ENCODE data around the gene CYB561. TPM values are rescaled to one million over a fixed set of nuclear protein-coding genes. Genes with fewer than 3 reads are reported as not detected.

Gene CYB561
- total RNA-seq, 1 experiment from 2014 or later: 26.6 TPM

DNA sequence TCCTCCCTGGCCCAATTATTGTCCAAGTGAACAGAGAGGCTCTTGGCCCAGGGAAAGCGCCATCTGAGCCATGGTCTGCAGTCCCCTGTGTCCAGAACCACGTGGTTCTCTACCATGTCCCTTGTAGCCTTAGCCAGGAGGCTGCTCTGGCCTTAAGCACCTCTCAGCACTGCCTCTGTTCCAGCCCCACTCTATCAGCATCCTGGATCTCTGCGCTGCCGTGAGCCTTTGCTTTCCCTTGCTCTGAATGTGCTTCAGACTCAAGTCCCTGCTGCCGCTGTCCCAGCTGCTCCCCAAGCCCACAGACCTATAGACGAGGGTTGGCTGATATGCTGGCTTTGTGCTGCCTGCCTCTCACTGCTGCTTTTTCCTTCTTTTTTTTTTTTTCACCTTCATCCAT lies 33.9 kb downstream of the CYB561 start:
- DNase-seq (ENCODE audit: low spot score): no peak

DNA sequence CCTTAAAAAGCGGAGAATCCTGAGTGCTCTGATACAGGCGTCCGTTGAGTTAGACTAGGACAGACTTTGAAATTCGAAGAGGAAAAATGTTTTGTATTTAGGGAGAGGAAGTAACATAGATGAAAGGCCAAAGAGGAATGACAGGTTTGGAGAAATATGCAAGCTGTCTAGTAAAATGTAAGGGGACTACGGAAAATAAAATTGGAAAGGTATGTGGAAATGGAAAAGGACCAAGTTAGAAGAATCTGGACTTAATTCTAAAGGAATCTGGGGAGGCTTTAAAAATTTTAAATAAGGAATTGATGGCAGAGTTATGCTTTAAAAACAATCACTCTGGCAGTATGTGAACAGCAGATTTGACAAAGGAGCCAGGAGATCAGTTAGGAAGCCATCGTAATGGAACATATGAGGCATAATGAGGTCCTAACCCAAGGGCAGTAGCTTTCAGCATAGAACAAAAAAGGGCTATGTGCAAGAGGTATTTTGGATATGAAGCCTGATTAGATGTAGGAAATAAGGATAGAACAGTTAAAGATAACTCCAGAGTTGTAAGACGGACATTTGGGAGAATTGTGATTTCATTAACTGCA lies 38.3 kb downstream of the CYB561 start:
- DNase-seq (ENCODE audit: low spot score): no peak

DNA sequence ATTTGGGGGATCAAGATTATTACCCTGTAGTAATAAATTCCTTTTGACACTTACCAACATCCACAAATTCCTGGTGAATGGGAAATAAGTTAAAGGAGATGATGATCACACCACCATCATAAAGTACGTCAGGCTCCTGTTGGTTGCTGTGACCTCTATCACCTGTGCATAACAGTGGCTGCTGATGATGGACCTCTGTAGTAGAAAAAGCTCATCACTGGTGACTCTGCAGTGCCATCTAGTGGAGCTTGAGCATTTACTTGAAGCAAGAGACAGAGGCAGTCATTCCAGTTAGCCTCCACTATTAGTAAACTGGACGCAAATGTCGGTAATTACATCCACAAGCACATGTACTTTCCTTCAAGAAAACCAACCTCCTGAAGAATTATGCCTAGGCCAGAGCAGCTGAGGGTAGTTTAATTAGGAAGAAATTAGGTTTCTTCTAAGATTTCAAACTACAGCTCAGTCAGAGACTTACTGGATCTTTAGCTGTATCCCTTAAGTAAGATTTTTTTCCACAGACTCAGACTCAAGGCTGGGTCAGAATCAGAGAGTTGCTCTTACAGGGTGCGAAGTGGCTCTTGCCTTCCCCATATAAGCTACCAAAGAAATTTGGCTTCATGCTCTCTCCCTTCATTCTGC lies 39.3 kb downstream of the CYB561 start:
- peak; percentile 91 for DNase-seq (ENCODE audit: low spot score)

DNA sequence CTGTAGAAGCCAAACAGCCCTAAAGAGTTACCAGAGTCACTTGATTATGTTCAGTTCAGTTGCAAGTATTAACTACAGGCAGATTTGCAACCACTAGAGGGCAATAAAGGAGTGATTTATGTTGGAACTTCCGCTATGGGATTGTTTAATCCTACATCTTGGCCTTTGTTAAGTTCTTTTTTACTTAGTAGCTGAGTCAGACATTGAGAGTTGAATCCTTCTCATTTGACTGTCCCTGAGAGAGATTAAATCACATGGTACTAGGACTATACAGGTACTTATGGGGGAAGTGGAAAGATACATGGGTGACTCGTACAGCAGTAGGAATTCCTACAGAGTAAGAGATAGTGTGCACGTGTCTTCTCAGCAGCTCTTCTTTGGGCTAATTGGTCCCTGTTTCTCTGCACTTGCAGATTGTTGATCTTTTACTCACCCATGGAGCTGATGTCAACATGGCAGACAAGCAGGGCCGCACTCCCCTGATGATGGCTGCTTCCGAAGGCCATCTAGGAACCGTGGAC lies 40.3 kb downstream of the CYB561 start:
- DNase-seq (ENCODE audit: low spot score): peak; percentile 93

DNA sequence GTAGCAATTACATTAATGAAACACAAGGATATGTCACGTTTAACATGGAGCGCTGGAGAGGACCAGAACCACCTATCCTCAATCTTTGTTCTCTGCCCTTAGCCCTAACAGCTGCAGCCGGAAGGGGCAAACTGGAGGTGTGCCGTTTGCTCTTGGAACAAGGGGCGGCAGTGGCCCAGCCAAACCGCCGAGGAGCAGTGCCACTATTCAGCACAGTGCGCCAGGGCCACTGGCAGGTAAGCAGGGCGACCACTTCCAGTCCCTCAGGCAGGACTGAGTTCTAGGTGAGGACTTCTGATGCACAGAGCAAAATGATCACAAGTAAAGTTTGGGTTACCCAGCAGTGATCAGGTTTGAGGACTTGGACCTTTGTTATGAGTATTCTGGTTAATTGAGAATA lies 41.1 kb downstream of the CYB561 start:
- no peak for DNase-seq (ENCODE audit: low spot score)

DNA sequence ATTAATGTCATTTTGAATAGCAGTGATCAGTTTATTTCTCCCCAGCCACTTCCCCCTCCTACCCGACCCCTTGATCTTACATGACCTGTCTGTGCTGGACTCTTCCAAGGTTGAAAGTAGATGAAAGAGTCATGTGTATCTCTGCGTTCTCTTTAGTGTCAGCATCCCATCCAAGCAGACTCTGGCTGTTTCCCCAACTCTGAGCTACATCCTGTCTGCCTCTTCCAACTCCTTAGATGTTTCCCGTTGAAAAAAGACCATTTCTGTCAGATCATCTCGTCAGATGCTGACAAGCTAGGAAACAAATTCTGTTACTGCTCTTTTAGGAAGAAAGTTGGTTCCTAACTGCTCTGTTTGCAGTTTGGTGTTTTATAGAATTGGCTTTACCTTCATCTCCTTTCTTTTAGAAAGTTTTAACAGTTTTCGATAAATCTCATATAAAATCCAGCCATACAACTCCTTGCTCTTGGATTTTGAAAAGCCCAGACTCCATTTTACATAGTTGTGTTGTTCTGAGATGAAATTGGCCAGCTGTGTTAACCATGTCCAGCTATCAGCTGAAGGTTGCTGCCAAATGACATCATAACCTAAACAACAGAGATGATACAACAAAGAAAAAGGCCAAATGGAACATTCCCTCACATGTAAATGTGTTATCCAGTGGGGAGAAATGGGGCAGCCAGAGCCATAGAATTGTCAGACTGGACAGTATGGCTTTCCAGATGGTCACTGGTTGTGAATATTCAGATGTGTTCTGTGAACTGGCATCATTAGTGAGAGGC lies 43.5 kb downstream of the CYB561 start:
- no peak for DNase-seq (ENCODE audit: low spot score)

DNA sequence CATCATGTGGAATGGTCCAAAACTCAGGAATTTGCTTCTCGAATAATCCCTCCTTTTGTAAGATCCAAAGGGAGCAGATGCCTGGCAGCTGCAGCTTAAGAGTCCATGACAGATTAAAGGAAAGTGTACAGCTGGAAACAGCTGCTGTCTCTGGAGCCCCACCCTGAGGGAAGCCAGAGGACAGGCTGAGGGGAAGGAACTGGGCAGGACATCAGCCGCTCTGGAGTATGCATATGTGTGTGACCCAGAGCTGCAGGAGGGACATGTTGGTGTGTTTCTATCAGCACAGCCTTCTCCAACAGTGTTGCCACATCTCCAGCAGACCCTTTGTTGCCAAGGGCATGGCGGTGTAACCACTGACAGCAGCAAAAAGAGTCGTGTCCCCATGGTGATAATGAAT lies 46.2 kb downstream of the CYB561 start:
- DNase-seq (ENCODE audit: low spot score): no peak

DNA sequence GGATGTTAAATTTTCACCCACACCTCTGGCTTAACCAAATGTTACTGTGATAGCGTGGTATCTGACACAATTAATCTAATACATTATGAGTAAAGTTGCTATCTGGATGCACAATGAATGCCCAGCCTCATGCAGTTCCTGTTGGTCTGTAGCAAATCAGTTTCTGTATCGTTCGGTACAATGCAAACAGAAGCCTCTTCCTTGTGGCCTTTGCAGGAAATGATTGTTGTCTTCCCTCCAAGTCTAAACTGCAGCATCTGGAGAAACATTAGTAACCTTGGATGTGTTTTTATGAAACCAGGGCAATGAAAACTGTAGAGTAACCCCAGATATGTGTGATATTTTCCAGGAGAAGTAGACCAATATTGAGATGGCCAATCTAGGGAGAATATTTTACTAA lies 46.8 kb downstream of the CYB561 start:
- DNase-seq (ENCODE audit: low spot score): no peak

DNA sequence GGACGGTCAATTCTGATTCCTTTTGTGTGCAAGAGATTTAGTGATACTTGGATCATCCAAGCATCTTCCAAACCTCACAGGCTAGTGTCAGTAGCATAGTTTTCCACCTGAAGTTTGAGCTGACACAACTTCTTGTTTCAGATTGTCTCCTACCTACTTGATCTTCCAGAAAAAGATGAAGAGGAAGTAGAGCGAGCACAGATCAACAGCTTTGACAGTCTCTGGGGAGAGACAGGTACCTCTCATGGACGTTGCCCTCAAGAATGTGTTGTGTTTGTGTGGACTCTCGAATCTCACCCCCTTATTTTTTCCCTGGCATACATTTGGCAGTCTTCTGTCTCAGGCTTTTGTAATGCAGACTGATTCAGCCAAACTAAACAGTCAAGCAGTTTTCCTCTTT lies 47.4 kb downstream of the CYB561 start:
- no peak for DNase-seq (ENCODE audit: low spot score)

DNA sequence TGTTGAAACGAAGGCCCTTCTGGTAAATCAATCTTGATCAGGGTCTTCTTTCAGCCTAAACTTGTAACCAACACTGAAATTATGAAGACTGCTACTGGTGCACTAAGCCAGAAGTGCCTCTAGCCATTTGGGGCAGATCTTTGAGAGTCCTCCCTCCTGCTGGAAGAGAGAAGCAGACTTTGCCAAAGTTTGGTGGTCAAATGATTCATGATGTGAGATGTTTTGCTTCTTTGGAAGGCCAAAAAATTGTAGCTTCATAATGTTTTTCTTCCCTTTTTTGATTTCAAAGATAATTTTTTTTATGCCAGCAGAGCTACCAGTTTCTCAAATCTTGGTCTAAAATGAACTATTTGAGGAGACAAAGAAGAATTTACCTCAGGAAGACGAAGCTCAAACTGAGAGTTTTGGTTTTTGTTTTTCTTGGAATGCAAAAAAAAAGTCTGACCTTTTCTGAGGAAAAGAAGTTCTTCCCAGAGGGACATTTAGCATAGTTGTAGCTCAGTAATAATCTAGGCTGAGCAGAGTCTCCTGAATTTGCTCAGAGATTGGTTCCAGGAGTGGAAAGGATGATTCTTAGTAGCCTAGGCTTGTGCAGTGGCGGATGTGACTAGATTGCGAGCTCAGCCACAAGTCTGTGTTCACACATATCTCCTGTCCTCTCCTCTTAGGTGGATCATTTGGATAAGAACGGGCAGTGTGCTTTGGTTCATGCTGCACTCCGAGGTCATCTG lies 50.9 kb downstream of the CYB561 start:
- no peak for DNase-seq (ENCODE audit: low spot score)

DNA sequence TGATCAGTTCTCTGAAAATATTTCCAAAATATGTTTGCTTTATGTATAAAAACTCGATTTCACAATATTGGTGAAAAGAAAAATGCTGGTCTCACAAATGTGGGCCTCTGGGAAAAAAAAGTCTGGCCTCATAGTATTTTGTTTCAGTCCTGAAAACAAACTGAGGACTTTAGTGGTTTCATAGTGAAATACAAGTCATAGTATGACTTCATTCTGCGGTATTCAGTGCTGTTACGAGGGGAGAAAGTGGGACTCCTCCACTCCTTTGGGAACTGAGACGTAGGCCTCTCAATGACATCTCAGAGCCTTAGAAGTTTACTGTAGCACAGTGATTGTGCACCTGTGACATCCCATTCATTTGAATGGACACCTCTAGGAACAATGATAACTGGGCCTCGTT lies 56.0 kb downstream of the CYB561 start:
- DNase-seq (ENCODE audit: low spot score): no peak

DNA sequence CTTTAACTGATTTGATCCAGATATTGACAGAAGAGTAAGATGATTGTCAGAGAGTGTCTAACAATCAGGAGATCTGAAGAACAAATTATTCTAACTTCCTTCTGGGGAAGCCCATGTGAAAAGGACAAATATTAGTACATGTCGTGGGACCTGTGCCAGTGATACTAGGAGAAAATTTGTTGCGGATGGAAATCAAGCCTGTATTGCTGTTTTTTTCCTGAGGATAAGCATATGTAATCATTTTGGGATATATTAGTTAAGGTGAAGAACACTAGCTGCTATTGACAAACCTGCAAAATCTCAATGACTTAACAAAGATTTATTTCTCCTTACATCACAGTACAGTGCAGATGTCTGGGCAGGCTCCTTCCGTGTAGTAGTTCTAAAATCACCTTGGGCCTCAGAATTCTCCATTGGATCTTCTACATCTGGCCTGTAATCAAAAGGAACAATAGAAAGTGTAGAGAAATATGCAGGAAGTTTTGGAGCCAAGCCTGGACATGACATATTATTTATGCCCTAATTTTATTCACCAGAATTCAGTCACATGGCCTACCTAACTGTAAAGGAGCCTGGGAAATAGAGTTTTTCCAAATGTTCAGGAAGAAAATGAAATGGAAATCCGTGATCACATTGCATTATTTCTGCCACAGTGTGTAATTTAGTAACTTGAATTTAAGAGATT lies 58.3 kb downstream of the CYB561 start:
- no peak for DNase-seq (ENCODE audit: low spot score)

DNA sequence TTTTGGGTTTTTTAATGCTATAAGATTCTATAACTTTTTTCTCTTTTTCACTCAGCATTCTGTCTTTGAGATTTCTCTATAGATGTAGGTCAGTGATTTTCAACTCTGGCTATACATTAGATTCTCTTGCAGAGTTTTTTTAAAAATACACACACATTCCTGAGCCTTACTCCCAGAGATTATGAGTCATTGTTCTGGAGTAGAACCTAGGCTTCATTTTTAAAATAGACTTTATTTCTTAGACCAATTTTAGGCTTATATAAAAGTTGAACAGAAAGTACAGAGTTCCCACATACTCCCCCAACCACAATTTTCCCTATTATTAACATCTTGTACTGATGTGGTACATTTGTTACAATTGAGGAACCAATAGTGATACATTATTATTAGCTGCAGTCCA lies 63.3 kb downstream of the CYB561 start:
- no peak for DNase-seq (ENCODE audit: low spot score)

Other genes starting within 250 kb of the CYB561 start
- 4.4 and 7.6 TPM in 2 replicates for gene ACE, start 30.8 kb upstream of the CYB561 start, total RNA-seq (2014; rRNA removed; shearing (Covaris generic))
- gene KCNH6, start 77.1 kb upstream of the CYB561 start, total RNA-seq (2014; rRNA removed; shearing (Covaris generic)): not detected in 2 replicates
- 37.3 and 47.4 TPM in 2 replicates for gene DCAF7, start 104.2 kb upstream of the CYB561 start, total RNA-seq (2014; rRNA removed; shearing (Covaris generic))
- gene TACO1, start 154.6 kb upstream of the CYB561 start, total RNA-seq (2014; rRNA removed; shearing (Covaris generic)): 37.1 and 37.4 TPM in 2 replicates
- 31.5 and 39.5 TPM in 2 replicates for gene MAP3K3, start 176.1 kb upstream of the CYB561 start, total RNA-seq (2014; rRNA removed; shearing (Covaris generic))